Nephron progenitor cell (in vitro differentiated cells): ENCODE data around the gene NKIRAS1.
"Not testable (repeated sequence)": the region's sequence is repeated elsewhere in the genome, so short reads cannot be mapped to it uniquely, and the experiment has no call there.

ENCODE experiments used
- DNase-seq: peaks from one replicate; pipeline ENCODE4 v3.0.0; 2021
- H3K27ac Mint-ChIP-seq: 2 replicates; pipeline ENCODE4 v1.8.0; 2021; ENCODE audit warnings: mild to moderate bottlenecking, moderate library complexity, mixed read lengths
- H3K27me3 Mint-ChIP-seq: 2 replicates; pipeline ENCODE4 v1.8.0; 2021; ENCODE audit warnings: mild to moderate bottlenecking, low read depth, mixed read lengths; ENCODE audit not compliant: poor library complexity
- H3K36me3 Mint-ChIP-seq: 2 replicates; pipeline ENCODE4 v1.8.0; 2021; ENCODE audit warnings: low read depth, mixed read lengths
- H3K4me1 Mint-ChIP-seq: 2 replicates; pipeline ENCODE4 v1.8.0; 2021; ENCODE audit warnings: mixed read lengths
- H3K4me3 Mint-ChIP-seq: 2 replicates; pipeline ENCODE4 v1.8.0; 2021; ENCODE audit warnings: mild to moderate bottlenecking, moderate library complexity, mixed read lengths
- H3K9me3 Mint-ChIP-seq: 2 replicates; pipeline ENCODE4 v1.8.0; 2021; ENCODE audit warnings: mild to moderate bottlenecking, moderate library complexity, mixed read lengths
- TF ChIP-seq, protein P1 (sequence below): fragments of 200-600 bp; sonication (generic); IDR thresholded peaks from 2 replicates; pipeline ENCODE4 v1.5.0; 2021; ENCODE audit warnings: antibody characterized with exemption

NKIRAS1 gene

DNA sequence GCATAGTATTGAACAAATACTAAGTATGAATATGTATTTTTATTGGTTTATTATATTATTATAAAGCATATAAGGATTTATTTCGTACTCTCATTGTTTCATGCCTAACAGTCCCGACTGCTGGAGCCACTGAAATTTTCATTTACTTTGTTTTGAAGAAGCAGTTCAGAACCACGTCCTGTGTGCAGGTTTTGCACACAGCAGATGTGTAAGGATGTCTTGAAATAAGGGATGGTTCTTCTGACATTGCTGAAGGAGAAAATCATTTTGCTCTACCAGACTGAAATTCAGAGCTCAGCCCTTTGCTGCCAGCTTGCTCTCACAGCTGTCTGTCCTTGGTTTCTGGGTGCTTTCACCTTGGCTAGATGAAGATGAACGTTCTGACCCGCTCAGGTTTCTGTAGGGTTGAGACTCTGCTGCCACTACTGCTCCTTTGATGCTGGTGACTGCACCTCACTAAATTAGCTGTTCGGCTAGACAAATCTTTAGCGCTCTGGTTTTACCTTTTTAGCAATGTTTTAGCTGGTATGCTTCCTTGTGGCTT, 56.9 kb downstream of the NKIRAS1 start:
- no peak overlapping the region for H3K27ac Mint-ChIP-seq
- DNase-seq = no peak
- peaks cover 50% of the 10 kb centered on the region for H3K36me3 Mint-ChIP-seq
- no peaks in the 10 kb centered on the region for H3K27me3 Mint-ChIP-seq
- no peak overlapping the region for H3K4me3 Mint-ChIP-seq
- TF ChIP-seq, protein P1, sequence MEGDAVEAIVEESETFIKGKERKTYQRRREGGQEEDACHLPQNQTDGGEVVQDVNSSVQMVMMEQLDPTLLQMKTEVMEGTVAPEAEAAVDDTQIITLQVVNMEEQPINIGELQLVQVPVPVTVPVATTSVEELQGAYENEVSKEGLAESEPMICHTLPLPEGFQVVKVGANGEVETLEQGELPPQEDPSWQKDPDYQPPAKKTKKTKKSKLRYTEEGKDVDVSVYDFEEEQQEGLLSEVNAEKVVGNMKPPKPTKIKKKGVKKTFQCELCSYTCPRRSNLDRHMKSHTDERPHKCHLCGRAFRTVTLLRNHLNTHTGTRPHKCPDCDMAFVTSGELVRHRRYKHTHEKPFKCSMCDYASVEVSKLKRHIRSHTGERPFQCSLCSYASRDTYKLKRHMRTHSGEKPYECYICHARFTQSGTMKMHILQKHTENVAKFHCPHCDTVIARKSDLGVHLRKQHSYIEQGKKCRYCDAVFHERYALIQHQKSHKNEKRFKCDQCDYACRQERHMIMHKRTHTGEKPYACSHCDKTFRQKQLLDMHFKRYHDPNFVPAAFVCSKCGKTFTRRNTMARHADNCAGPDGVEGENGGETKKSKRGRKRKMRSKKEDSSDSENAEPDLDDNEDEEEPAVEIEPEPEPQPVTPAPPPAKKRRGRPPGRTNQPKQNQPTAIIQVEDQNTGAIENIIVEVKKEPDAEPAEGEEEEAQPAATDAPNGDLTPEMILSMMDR = no peak
- H3K9me3 Mint-ChIP-seq = no peaks in the 10 kb centered on the region
- H3K4me1 Mint-ChIP-seq = peaks cover 70% of the 10 kb centered on the region

DNA sequence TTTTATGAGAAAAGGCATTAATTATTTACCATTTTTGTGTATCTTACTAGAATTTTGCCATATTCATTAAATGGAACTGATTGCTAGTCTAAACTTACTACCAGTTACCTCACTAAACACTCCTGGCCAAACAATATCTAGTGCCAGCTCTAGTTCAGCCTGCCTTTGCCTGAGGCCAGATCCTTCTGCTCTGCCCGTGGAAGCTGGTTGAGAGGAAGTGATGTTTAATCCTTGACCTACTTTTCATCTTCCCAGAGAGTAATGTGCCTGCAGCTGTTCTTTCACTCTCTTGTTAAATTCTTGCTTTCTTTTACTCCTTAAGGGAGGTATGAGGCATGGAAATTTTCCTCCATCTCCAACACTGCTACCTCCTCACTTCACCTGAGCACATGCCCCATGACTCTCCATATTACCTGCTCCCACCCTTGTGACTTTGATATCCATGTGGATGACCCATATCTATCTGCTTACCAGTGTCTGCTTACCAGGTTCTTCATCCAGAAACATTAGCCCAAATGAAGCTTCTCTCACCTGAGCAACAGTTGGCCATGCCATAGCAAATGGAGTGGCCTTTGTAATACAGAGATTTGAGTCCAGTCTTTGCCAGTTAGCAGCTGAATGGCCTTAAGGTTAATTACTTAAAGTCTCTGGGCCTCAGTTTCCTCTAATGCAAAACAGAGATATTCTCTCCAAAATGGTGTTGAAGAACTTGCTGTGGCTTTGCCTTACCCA, 57.6 kb downstream of the NKIRAS1 start:
- Mint-ChIP-seq H3K27ac (peak overlapping the region; percentile 46), H3K36me3 (peaks cover 46% of the 10 kb centered on the region), H3K9me3 (no peaks in the 10 kb centered on the region), H3K4me1 (peaks cover 63% of the 10 kb centered on the region), H3K4me3 (no peak overlapping the region), H3K27me3 (no peaks in the 10 kb centered on the region)
- TF ChIP-seq, protein P1 = no peak
- no peak for DNase-seq

DNA sequence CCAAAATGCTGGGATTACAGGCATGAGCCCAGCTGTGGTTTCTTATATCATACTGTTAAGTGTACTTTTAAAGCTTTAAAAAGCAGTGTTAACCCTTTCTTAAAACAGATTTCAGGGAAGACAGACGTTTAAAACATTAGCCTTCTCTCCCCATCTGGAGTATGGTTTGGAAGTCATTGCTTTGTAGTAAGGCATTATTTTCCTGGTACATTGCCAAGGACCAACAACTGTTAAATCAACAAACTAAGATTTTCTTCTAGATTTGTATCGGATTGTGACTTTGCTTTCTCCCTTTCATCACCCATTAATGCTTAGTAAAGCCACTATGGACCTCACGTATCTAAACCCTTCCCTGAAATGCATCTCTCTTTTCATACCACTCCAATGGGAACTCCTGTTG, 60.5 kb downstream of the NKIRAS1 start:
- DNase-seq = no peak
- Mint-ChIP-seq H3K36me3 (peaks cover 44% of the 10 kb centered on the region), H3K4me1 (peaks cover 49% of the 10 kb centered on the region), H3K9me3 (peaks cover 23% of the 10 kb centered on the region), H3K4me3 (no peak overlapping the region), H3K27me3 (no peaks in the 10 kb centered on the region), H3K27ac (peak overlapping the region; percentile 81)
- TF ChIP-seq, protein P1 = no peak

DNA sequence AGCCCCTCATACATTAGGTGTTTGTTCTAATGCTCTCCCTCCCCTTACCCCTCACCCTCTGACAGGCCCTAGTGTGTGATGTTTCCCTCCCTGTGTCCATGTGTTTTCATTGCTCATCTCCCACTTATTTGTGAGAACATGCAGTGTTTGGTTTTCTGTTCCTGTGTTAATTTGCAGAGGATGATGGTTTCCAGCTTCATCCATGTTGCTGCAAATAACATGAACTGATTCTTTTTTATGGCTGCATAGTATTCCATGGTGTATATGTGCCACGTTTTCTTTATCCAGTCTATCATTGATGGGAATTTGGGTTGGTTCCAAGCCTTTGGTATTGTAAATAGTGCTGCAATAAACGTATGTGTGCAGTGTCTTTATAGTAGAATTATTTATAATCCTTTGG, 67.3 kb downstream of the NKIRAS1 start:
- H3K27me3 Mint-ChIP-seq, H3K4me1 Mint-ChIP-seq, H3K27ac Mint-ChIP-seq, DNase-seq, H3K4me3 Mint-ChIP-seq: not testable (repeated sequence)
- H3K9me3 Mint-ChIP-seq = peaks cover 44% of the 10 kb centered on the region
- H3K36me3 Mint-ChIP-seq = peaks cover 67% of the 10 kb centered on the region

DNA sequence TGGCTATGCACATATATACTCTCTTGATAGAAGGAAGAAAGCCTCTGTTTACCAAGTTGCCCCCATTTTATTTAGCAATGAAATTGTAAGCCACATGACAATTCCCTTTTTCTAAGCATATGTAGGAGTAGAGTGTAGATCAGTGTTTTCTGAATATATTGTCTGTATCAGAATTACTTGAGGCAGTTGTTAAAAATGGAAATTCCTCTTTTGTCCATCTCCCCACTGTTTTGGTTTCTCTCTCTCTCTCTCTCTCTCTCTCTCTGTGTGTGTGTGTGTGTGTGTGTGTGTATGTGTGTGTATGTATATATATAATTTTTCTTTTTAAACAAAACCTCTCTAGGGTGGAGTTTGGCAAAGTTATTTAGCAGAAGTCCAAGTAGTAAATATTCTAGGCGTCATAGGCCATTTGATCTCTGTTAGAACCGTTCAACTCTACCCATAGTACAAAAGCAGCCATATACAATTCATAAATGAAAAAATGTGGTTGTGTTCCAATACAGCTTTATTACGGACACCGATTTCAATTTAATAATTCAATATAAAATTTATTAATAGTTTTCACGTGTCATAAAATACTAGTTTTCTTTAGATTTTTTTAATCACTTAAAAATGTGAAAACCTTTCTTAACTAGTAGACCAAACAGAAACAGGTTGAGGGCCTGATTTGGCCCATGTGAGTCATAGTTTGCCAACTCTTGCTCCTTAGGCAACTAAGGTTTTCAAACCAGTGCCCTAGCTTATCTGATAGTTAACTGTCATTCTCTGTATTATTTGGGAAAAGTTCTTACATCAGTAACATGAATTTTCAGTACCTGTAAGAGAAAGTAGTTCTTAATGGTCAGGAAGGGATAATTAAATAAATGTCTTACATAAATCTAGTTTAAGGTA, 71.2 kb downstream of the NKIRAS1 start:
- TF ChIP-seq, protein P1 = no peak
- Mint-ChIP-seq H3K36me3 (peaks cover 38% of the 10 kb centered on the region), H3K4me3 (no peak overlapping the region), H3K4me1 (peaks cover 26% of the 10 kb centered on the region), H3K27ac (no peak overlapping the region), H3K9me3 (peaks cover 17% of the 10 kb centered on the region), H3K27me3 (no peaks in the 10 kb centered on the region)
- no peak for DNase-seq

DNA sequence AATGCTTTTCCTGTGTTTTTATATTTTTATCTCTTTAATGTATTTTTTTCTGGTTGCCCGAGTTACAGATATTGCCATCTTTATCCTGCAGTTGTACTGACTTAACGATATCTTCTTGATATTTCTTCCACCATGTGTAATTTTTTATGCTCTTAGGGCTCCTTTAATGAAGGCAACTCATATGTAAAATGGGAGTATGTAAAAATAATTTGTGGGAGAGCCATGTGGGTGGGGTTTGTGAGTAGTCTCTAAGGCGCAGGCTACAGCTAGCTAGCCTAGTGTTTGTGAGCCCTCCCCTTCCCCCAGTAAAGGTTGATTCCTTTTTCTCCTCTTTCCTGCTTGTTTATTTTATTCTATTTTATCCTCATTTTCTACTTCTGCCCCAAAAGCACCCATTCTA, 72.9 kb downstream of the NKIRAS1 start:
- Mint-ChIP-seq H3K4me1 (peaks cover 37% of the 10 kb centered on the region), H3K27me3 (no peaks in the 10 kb centered on the region), H3K27ac (no peak overlapping the region), H3K9me3 (peaks cover 10% of the 10 kb centered on the region), H3K36me3 (peaks cover 36% of the 10 kb centered on the region), H3K4me3 (no peak overlapping the region)
- no peak for DNase-seq
- TF ChIP-seq, protein P1 = no peak
